Keratinocyte (primary cell): ENCODE results near the gene SERGEF. TPM values are rescaled to one million over a fixed set of nuclear protein-coding genes. Genes with fewer than 3 reads are reported as not detected.

Source experiments
- DNase-seq: peaks from one replicate; pipeline ENCODE4 v3.0.0-alpha.2; 2011; ENCODE audit warnings: low read depth, missing footprints, low spot score
- FAIRE-seq: peaks from 2 replicates; lab custom pipeline; 2011; peaks lifted over from hg19 to GRCh38; lab: Jason Lieb, UNC
- H2AFZ ChIP-seq: 2 replicates; pipeline ENCODE4 v1.6.0; 2012; ENCODE audit warnings: low read length, control low read depth, inconsistent platforms; ENCODE audit not compliant: control insufficient read depth
- H3K27ac ChIP-seq: 2 replicates; pipeline ENCODE4 v1.5.1; 2011; ENCODE audit warnings: low read length; ENCODE audit not compliant: control insufficient read depth, insufficient read depth
- H3K27me3 ChIP-seq: 3 replicates; pipeline ENCODE4 v1.6.0; 2011; ENCODE audit warnings: low read length; ENCODE audit not compliant: control insufficient read depth, insufficient read depth; ENCODE audit errors: extremely low read depth
- H3K36me3 ChIP-seq, 2 experiments: 2 replicates in 1 of 2; 3 replicates in 1 of 2; pipeline ENCODE4 v1.5.1; 2011; ENCODE audit warnings: low read length in 2 of 2, mild to moderate bottlenecking in 1 of 2; ENCODE audit not compliant: control insufficient read depth in 2 of 2, insufficient read depth in 2 of 2; ENCODE audit errors: extremely low read depth in 1 of 2
- H3K4me1 ChIP-seq: 3 replicates; pipeline ENCODE4 v1.5.1; 2011; ENCODE audit warnings: low read length; ENCODE audit not compliant: control insufficient read depth, insufficient read depth; ENCODE audit errors: extremely low read depth
- H3K4me2 ChIP-seq: 3 replicates; pipeline ENCODE4 v1.6.0; 2011; ENCODE audit warnings: low read depth, low read length; ENCODE audit not compliant: control insufficient read depth, insufficient read depth; ENCODE audit errors: extremely low read depth
- H3K4me3 ChIP-seq, 3 experiments: fragments of 200-600 bp in 1 of 3; sonication (generic) in 1 of 3; 2 replicates in 2 of 3; 3 replicates in 1 of 3; pipeline ENCODE4 v1.5.1; 2011 to 2016; ENCODE audit warnings: low read length in 3 of 3, mild to moderate bottlenecking in 3 of 3, control low read depth in 2 of 3, inconsistent platforms in 1 of 3, low read depth in 1 of 3, mixed read lengths in 1 of 3, mixed run types in 1 of 3, moderate library complexity in 1 of 3; ENCODE audit not compliant: control insufficient read depth in 2 of 3, insufficient read depth in 2 of 3; ENCODE audit errors: extremely low read depth in 1 of 3
- H3K79me2 ChIP-seq: 2 replicates; pipeline ENCODE4 v1.6.0; 2012; ENCODE audit warnings: low read length; ENCODE audit not compliant: control insufficient read depth, insufficient read depth
- H3K9ac ChIP-seq: 3 replicates; pipeline ENCODE4 v1.6.0; 2011; ENCODE audit warnings: low read length; ENCODE audit not compliant: control insufficient read depth, insufficient read depth; ENCODE audit errors: extremely low read depth
- H3K9me1 ChIP-seq: 3 replicates; pipeline ENCODE4 v1.6.0; 2011; ENCODE audit warnings: low read length; ENCODE audit not compliant: control insufficient read depth, insufficient read depth; ENCODE audit errors: extremely low read depth
- H3K9me3 ChIP-seq: 2 replicates; pipeline ENCODE4 v1.5.1; 2012; ENCODE audit warnings: low read depth, low read length; ENCODE audit not compliant: control insufficient read depth
- H4K20me1 ChIP-seq: 3 replicates; pipeline ENCODE4 v1.6.0; 2011; ENCODE audit warnings: low read length; ENCODE audit not compliant: control insufficient read depth, insufficient read depth; ENCODE audit errors: extremely low read depth
- EZH2 ChIP-seq: IDR thresholded peaks from one replicate; pipeline ENCODE4 v1.6.1; 2012; ENCODE audit warnings: inconsistent platforms, mild to moderate bottlenecking, low read length, moderate library complexity
- dilution Hi-C: fragments of 300-500 bp; cut with MboI; formaldehyde crosslinking; loops from one replicate; pipeline ENCODE4 v1.7.0; 2020; ENCODE audit warnings: low sequenced_read_pairs; ENCODE audit not compliant: extremely low pct_ligation_motif_present
- polyA plus RNA-seq, 5 experiments: library from polyadenylated mRNA; depleted of rRNA in 3 of 5; stranded (reverse) in 3 of 5; stranded (forward) in 1 of 5; unstranded in 1 of 5; fragments of >200 nt; gene quantifications; 1 replicate in 1 of 5; 2 replicates in 3 of 5; 3 replicates in 1 of 5; pipeline versions ENCODE4 v1.2.1 to v1.2.3, GENCODE V29; 2011 to 2012; ENCODE audit warnings: missing spikeins in 2 of 5, low read depth in 1 of 5, low replicate concordance in 1 of 5
- TF ChIP-seq, protein P1 (sequence below), 3 experiments: IDR thresholded peaks in 1 of 3; conservative IDR thresholded peaks in 1 of 3; optimal IDR thresholded peaks in 1 of 3; 2 replicates in 2 of 3; 3 replicates in 1 of 3; pipeline versions ENCODE3 to v1.5.1; 2011; ENCODE audit warnings: low read length in 3 of 3, mild to moderate bottlenecking in 3 of 3, moderate library complexity in 2 of 3, control low read depth in 1 of 3, inconsistent platforms in 1 of 3; ENCODE audit not compliant: insufficient read depth in 2 of 3; ENCODE audit errors: extremely low read depth in 1 of 3

Gene SERGEF
- polyA plus RNA-seq, 1 donor (not counting 4 experiments of a cell fraction or from before 2014, with no cell fraction given), result 15.6 TPM

DNA sequence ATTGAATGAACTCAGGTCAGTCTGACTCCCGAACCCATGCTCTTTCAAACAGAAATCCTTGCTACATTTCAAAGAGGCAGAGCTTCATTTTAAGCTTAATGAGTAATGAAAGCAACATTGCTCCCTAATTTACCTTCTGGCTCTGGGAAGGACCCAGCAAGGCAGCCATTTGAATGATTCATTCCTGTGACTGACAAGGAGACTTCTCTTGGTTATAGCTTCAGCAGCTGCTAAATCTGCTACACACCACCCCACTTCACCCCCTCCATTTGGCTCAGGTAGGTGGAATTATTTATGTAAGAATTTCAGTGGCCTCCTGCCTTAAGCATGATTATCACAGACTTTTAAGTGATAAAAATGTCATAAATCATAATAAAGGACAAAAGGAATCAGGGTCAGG, 160.6 kb downstream of the SERGEF start:
- dilution Hi-C loops, result no loop called here
- DNase-seq (no peak), FAIRE-seq (no peak)
- Histone ChIP-seq H3K79me2 (no peaks in the 10 kb centered on the region), H4K20me1 (no peaks in the 10 kb centered on the region), H3K4me1 (no peaks in the 10 kb centered on the region), H3K9me1 (no peaks in the 10 kb centered on the region), H2AFZ (no peak overlapping the region), H3K9me3 (no peaks in the 10 kb centered on the region), H3K4me2 (no peak overlapping the region), H3K36me3 (no peaks in the 10 kb centered on the region), H3K4me3 (no peak overlapping the region), H3K27ac (no peak overlapping the region), H3K9ac (no peak overlapping the region), H3K27me3 (no peaks in the 10 kb centered on the region)
- TF ChIP-seq EZH2, result no peak
- TF ChIP-seq, protein P1, sequence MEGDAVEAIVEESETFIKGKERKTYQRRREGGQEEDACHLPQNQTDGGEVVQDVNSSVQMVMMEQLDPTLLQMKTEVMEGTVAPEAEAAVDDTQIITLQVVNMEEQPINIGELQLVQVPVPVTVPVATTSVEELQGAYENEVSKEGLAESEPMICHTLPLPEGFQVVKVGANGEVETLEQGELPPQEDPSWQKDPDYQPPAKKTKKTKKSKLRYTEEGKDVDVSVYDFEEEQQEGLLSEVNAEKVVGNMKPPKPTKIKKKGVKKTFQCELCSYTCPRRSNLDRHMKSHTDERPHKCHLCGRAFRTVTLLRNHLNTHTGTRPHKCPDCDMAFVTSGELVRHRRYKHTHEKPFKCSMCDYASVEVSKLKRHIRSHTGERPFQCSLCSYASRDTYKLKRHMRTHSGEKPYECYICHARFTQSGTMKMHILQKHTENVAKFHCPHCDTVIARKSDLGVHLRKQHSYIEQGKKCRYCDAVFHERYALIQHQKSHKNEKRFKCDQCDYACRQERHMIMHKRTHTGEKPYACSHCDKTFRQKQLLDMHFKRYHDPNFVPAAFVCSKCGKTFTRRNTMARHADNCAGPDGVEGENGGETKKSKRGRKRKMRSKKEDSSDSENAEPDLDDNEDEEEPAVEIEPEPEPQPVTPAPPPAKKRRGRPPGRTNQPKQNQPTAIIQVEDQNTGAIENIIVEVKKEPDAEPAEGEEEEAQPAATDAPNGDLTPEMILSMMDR (optimal IDR thresholded peaks at IDR 0.05 in 1 of 3, IDR thresholded peaks at IDR 0.05 in 1 of 3, conservative IDR thresholded peaks at IDR 0.05 in 1 of 3; ENCODE audit: extremely low read depth in 1 of 3, insufficient read depth in 2 of 3, low read length in 3 of 3), result no peak

DNA sequence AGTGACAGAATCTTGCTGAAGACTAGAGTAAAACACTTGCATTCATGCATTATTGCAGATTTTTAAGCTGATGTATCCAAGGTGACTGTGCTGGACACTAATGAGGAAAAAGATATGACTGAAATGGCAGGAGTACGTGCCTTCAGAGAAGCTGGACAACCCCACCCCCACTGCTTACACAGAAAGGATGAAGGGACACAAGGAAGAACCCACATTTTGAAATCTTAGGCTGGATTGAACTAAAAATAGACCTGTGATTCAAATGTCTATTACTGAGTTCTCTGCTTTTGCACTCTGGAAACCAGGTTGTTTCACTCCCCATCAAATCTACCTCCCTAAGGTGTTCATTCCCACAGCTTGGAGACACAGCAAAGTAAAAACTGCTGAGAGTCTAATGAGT, 161.2 kb downstream of the SERGEF start:
- DNase-seq (no peak), FAIRE-seq (no peak)
- H3K4me3 ChIP-seq, result no peak overlapping the region
- dilution Hi-C loops, result no loop called here
- H3K9me3 ChIP-seq, result no peaks in the 10 kb centered on the region
- H3K4me2 ChIP-seq, result no peak overlapping the region
- no peaks in the 10 kb centered on the region for H4K20me1 ChIP-seq
- H2AFZ ChIP-seq, result no peak overlapping the region
- no peak for TF ChIP-seq EZH2
- TF ChIP-seq, protein P1 (optimal IDR thresholded peaks at IDR 0.05 in 1 of 3, IDR thresholded peaks at IDR 0.05 in 1 of 3, conservative IDR thresholded peaks at IDR 0.05 in 1 of 3; ENCODE audit: extremely low read depth in 1 of 3, insufficient read depth in 2 of 3, low read length in 3 of 3), result no peak
- no peaks in the 10 kb centered on the region for H3K27me3 ChIP-seq
- no peaks in the 10 kb centered on the region for H3K9me1 ChIP-seq
- no peaks in the 10 kb centered on the region for H3K36me3 ChIP-seq
- H3K4me1 ChIP-seq, result no peaks in the 10 kb centered on the region
- no peak overlapping the region for H3K9ac ChIP-seq
- no peaks in the 10 kb centered on the region for H3K79me2 ChIP-seq
- H3K27ac ChIP-seq, result no peak overlapping the region
